IPS-11a (cell line): Measurements from ENCODE around the gene THRB.
A peak's percentile ranks its signal among the peaks of the same experiment; 100 is the strongest.

Experiments used
- H3K4me3 ChIP-seq: one replicate; pipeline ENCODE4 v1.5.1; 2013; ENCODE audit warnings: low read depth, low read length, control low read depth

THRB gene

GRCh38 chr3:24492971-24493551, 1.6 kb downstream of the THRB start:
- H3K4me3 ChIP-seq = peak overlapping the region; percentile 73

GRCh38 chr3:24490151-24490550, 4.5 kb downstream of the THRB start:
- no peak overlapping the region for H3K4me3 ChIP-seq

GRCh38 chr3:24487325-24488262, 7.1 kb downstream of the THRB start:
- no peak overlapping the region for H3K4me3 ChIP-seq

- H3K4me3 ChIP-seq = no peak overlapping the region
Observed at GRCh38 chr3:24485511-24485910, 9.1 kb downstream of the THRB start.

GRCh38 chr3:24483873-24484272, 10.8 kb downstream of the THRB start:
- H3K4me3 ChIP-seq = no peak overlapping the region

GRCh38 chr3:24482096-24482705, 12.4 kb downstream of the THRB start:
- no peak overlapping the region for H3K4me3 ChIP-seq

GRCh38 chr3:24481193-24481592, 13.5 kb downstream of the THRB start:
- H3K4me3 ChIP-seq = no peak overlapping the region

GRCh38 chr3:24480497-24480896, 14.2 kb downstream of the THRB start:
- H3K4me3 ChIP-seq = no peak overlapping the region

GRCh38 chr3:24479816-24480215, 14.8 kb downstream of the THRB start:
- no peak overlapping the region for H3K4me3 ChIP-seq

GRCh38 chr3:24476871-24477656, 17.6 kb downstream of the THRB start:
- H3K4me3 ChIP-seq = no peak overlapping the region

- no peak overlapping the region for H3K4me3 ChIP-seq
Observed at GRCh38 chr3:24475925-24476324, 18.7 kb downstream of the THRB start.

GRCh38 chr3:24474862-24475261, 19.8 kb downstream of the THRB start:
- no peak overlapping the region for H3K4me3 ChIP-seq

GRCh38 chr3:24472358-24472757, 22.3 kb downstream of the THRB start:
- no peak overlapping the region for H3K4me3 ChIP-seq

GRCh38 chr3:24471486-24471885, 23.2 kb downstream of the THRB start:
- H3K4me3 ChIP-seq = no peak overlapping the region

GRCh38 chr3:24470277-24470676, 24.4 kb downstream of the THRB start:
- no peak overlapping the region for H3K4me3 ChIP-seq

GRCh38 chr3:24464389-24464788, 30.3 kb downstream of the THRB start:
- no peak overlapping the region for H3K4me3 ChIP-seq

GRCh38 chr3:24462737-24463136, 31.9 kb downstream of the THRB start:
- H3K4me3 ChIP-seq = no peak overlapping the region

GRCh38 chr3:24460974-24461373, 33.7 kb downstream of the THRB start:
- no peak overlapping the region for H3K4me3 ChIP-seq

GRCh38 chr3:24457719-24458118, 36.9 kb downstream of the THRB start:
- no peak overlapping the region for H3K4me3 ChIP-seq

- no peak overlapping the region for H3K4me3 ChIP-seq
Observed at GRCh38 chr3:24454856-24455255, 39.8 kb downstream of the THRB start.

- no peak overlapping the region for H3K4me3 ChIP-seq
Observed at GRCh38 chr3:24454393-24454792, 40.3 kb downstream of the THRB start.
